Suprapubic skin (tissue), 4 donors: ENCODE results near the gene SLC35F1.

Source experiments
- EP300 ChIP-seq: sonication (generic); formaldehyde crosslinking; IDR thresholded peaks from one replicate; pipeline ENCODE4 v1.6.1; 2017; ENCODE audit warnings: antibody characterized with exemption
- POLR2A ChIP-seq, 2 donors: fragments of 450-650 bp; IDR thresholded peaks; one replicate each; pipeline ENCODE4 v1.6.1; 2017; ENCODE audit warnings: antibody characterized with exemption in 2 of 2, mild to moderate bottlenecking in 2 of 2, moderate library complexity in 2 of 2
- POLR2AphosphoS5 ChIP-seq, 3 donors: sonication (generic); formaldehyde crosslinking; IDR thresholded peaks; one replicate each; pipeline ENCODE4 v1.6.1; 2017; ENCODE audit warnings: antibody characterized with exemption in 3 of 3
- TF ChIP-seq, protein P1 (sequence below), 2 donors: fragments of 200-600 bp in 1 of 2; fragments of 450-650 bp in 1 of 2; sonication (generic) in 1 of 2; IDR thresholded peaks; one replicate each; pipeline ENCODE4 v1.5.1; 2016 to 2019; ENCODE audit warnings: antibody characterized with exemption in 2 of 2, mild to moderate bottlenecking in 1 of 2, moderate library complexity in 1 of 2

DNA sequence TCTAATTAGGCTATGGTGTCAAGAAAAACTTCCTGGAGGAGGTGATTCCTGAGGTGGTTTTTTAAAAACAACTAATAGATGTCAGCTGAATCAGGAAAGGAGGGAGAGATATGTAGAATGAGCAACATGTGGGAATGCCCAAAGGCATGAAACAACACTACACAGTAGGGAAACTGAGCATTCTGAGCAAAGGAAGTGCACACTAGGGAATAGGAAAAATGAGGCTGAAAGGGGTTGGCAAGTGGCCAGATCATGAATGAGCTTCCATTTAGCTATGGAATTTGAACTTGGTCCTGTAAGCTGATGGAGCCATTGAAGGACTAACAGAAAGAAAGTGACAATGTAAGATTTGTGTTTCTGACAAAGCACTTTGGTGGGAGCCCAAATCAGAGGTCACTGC, 16.9 kb upstream of the SLC35F1 start:
- TF ChIP-seq EP300 (no peak), POLR2A (IDR thresholded peaks at IDR 0.05) (no peak), POLR2AphosphoS5 (IDR thresholded peaks at IDR 0.05) (no peak)
- TF ChIP-seq, protein P1, sequence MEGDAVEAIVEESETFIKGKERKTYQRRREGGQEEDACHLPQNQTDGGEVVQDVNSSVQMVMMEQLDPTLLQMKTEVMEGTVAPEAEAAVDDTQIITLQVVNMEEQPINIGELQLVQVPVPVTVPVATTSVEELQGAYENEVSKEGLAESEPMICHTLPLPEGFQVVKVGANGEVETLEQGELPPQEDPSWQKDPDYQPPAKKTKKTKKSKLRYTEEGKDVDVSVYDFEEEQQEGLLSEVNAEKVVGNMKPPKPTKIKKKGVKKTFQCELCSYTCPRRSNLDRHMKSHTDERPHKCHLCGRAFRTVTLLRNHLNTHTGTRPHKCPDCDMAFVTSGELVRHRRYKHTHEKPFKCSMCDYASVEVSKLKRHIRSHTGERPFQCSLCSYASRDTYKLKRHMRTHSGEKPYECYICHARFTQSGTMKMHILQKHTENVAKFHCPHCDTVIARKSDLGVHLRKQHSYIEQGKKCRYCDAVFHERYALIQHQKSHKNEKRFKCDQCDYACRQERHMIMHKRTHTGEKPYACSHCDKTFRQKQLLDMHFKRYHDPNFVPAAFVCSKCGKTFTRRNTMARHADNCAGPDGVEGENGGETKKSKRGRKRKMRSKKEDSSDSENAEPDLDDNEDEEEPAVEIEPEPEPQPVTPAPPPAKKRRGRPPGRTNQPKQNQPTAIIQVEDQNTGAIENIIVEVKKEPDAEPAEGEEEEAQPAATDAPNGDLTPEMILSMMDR (IDR thresholded peaks at IDR 0.05) = no peak
